NB4 (cell line): ENCODE results near the gene TRAF3IP3.

Source experiments
- MYC ChIP-seq: IDR thresholded peaks from 2 replicates; pipeline ENCODE4 v1.6.1; 2011; ENCODE audit warnings: low read depth, low read length
- TF ChIP-seq, protein P1 (sequence below): IDR thresholded peaks from one replicate; pipeline ENCODE4 v1.5.1; 2012; ENCODE audit warnings: low read depth, low read length

GRCh38 chr1:209747580-209748262 is 8.1 kb upstream of the TRAF3IP3 start:
- TF ChIP-seq, protein P1, sequence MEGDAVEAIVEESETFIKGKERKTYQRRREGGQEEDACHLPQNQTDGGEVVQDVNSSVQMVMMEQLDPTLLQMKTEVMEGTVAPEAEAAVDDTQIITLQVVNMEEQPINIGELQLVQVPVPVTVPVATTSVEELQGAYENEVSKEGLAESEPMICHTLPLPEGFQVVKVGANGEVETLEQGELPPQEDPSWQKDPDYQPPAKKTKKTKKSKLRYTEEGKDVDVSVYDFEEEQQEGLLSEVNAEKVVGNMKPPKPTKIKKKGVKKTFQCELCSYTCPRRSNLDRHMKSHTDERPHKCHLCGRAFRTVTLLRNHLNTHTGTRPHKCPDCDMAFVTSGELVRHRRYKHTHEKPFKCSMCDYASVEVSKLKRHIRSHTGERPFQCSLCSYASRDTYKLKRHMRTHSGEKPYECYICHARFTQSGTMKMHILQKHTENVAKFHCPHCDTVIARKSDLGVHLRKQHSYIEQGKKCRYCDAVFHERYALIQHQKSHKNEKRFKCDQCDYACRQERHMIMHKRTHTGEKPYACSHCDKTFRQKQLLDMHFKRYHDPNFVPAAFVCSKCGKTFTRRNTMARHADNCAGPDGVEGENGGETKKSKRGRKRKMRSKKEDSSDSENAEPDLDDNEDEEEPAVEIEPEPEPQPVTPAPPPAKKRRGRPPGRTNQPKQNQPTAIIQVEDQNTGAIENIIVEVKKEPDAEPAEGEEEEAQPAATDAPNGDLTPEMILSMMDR: peak; percentile 58
- peak; percentile 76 for TF ChIP-seq MYC
